Measurements from ENCODE around the gene LRRC71. TPM values are rescaled to one million over a fixed set of nuclear protein-coding genes. Genes with fewer than 3 reads are reported as not detected.

Gene LRRC71
- total RNA-seq, 2 experiments from 2014 or later, result not detected

DNA sequence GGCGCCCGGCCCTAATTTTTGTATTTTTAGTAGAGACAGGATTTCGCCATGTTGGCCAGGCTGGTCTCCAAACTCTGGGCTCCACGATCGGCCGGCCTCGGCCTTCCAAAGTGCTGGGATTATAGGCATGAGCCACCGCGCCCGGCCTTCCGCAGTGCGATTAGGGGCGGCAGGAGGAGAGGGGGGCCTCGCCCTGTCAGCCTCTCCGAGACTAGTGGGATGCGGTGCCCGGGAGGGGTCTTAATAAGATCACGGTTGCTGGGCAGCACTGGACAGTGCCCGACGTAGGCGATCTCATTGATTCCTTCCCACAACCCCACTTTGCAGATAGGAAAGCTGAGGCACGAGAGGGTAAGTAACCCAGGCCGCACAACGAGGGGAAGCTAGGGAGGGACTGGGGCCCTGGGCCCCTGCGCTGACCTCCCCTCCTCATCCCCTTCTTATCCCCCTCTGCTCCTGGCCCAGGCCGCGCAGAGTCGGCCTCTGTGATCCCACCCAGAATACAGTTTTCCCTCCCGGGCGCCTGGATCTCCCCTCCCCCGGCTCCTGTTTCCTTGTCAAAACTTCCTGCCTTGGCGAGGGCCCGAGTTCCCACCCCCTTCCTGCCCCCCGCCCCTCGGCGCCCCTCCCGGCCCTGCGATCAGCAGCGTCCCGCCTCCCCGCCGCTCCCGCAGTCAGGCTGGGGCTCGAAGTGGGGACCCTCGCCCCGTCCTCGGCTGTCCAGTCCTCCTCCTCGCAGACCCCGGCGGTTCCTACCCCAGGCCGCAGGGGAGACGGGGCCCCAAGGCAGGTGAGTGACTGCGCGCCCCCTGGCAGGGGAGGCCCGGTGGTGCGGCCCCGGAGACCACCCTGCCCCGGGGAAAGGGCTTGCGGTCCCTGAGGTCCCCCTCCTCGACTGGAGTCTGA is 27.1 kb upstream of the LRRC71 start, which contains the start of gene PEAR1:
Gene PEAR1, plus strand, starts transcription at position 671 of the 906 bp plus-strand sequence. CDS start 10,209 bp downstream, outside the sequence.
- POLR2A ChIA-PET, result interaction anchor here (0.7 to 1.4 kb wide), 2 partner anchors 77 to 111 kb away, joined by 4 to 5 read pairs; no protein-coding TSS in a partner anchor
- TF ChIP-seq, protein P1, sequence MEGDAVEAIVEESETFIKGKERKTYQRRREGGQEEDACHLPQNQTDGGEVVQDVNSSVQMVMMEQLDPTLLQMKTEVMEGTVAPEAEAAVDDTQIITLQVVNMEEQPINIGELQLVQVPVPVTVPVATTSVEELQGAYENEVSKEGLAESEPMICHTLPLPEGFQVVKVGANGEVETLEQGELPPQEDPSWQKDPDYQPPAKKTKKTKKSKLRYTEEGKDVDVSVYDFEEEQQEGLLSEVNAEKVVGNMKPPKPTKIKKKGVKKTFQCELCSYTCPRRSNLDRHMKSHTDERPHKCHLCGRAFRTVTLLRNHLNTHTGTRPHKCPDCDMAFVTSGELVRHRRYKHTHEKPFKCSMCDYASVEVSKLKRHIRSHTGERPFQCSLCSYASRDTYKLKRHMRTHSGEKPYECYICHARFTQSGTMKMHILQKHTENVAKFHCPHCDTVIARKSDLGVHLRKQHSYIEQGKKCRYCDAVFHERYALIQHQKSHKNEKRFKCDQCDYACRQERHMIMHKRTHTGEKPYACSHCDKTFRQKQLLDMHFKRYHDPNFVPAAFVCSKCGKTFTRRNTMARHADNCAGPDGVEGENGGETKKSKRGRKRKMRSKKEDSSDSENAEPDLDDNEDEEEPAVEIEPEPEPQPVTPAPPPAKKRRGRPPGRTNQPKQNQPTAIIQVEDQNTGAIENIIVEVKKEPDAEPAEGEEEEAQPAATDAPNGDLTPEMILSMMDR (IDR thresholded peaks at IDR 0.05), result no peak
- Mint-ChIP-seq H3K4me3 (peak within 1 kb of the TSS; percentile 82), H3K27ac (no peak within 1 kb of the TSS), H3K4me1 (ENCODE audit: low read depth) (peaks cover 17% of the 10 kb centered on the region), H3K9me3 (no peaks in the 10 kb centered on the region), H3K27me3 (peaks cover 78% of the 10 kb centered on the region), H3K36me3 (ENCODE audit: low read depth) (no peaks in the 10 kb centered on the region)
- intact Hi-C loops (cut with DNase I, micrococcal nuclease), result loop anchor here (2.0 to 5.0 kb wide), 3 partner anchors 34 to 69 kb away; no protein-coding TSS in a partner anchor
- ATAC-seq (ENCODE audit: poor library complexity) (no peak), DNase-seq (peak in 4 of 14 experiments; percentile 6 to 37 (median 23))
- Histone ChIP-seq H3K4me1 (ENCODE audit: insufficient read depth, low read length) (peaks cover 33% of the 10 kb centered on the region), H3K4me3 (ENCODE audit: low read length) (peak within 1 kb of the TSS; percentile 42), H3K9me3 (ENCODE audit: control insufficient read depth in 1 of 2, insufficient read depth in 1 of 2, low read length in 2 of 2) (peaks cover 0 to 13% of the 10 kb centered on the region in 2 experiments), H3K36me3 (ENCODE audit: insufficient read depth, low read length) (no peaks in the 10 kb centered on the region), H3K27ac (ENCODE audit: low read depth in 1 of 2, low read length in 2 of 2) (no peak within 1 kb of the TSS), H3K27me3 (ENCODE audit: control insufficient read depth in 1 of 2, insufficient read depth in 2 of 2, low read length in 2 of 2) (peaks cover 31 to 43% of the 10 kb centered on the region in 2 experiments)
- CTCF ChIA-PET, result interaction anchor here (0.5 to 1.9 kb wide), 5 partner anchors 34 to 180 kb away, joined by 3 to 11 read pairs (median 3); no protein-coding TSS in a partner anchor

DNA sequence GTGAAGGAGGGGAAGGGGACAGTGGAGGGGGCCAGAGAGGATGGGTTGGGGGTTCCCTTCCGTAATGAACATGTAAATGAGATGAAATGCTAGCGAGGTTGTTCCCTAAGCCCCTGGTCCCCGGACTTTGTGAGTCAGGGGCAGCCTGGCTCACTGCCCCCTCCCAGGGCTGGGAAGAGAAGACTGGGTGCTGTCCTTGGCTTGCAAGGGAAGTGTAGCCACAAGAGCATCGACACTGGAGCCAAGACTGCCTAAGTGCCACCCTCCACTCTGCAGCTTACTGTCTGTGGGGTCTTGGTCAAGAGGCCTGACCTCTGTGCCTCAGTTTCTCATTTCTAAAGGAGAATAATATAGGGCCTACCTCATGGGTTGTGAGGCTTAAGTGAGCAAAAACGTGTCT is 26.4 kb upstream of the LRRC71 start:
- no peak for ATAC-seq (ENCODE audit: poor library complexity)
- intact Hi-C loops (cut with DNase I, micrococcal nuclease), result loop anchor here (5.0 kb wide), 2 partner anchors 57 to 68 kb away; no protein-coding TSS in a partner anchor
- TF ChIP-seq, protein P1 (IDR thresholded peaks at IDR 0.05), result no peak
- Histone ChIP-seq H3K4me1 (ENCODE audit: insufficient read depth, low read length) (peaks cover 33% of the 10 kb centered on the region), H3K27me3 (ENCODE audit: control insufficient read depth in 1 of 2, insufficient read depth in 2 of 2, low read length in 2 of 2) (peaks cover 31 to 38% of the 10 kb centered on the region in 2 experiments), H3K4me3 (ENCODE audit: low read length) (no peak overlapping the region), H3K36me3 (ENCODE audit: insufficient read depth, low read length) (no peaks in the 10 kb centered on the region), H3K9me3 (ENCODE audit: control insufficient read depth in 1 of 2, insufficient read depth in 1 of 2, low read length in 2 of 2) (peaks cover 0 to 13% of the 10 kb centered on the region in 2 experiments), H3K27ac (ENCODE audit: low read depth in 1 of 2, low read length in 2 of 2) (no peak overlapping the region)
- Mint-ChIP-seq H3K4me1 (ENCODE audit: low read depth) (peaks cover 19% of the 10 kb centered on the region), H3K27ac (no peak overlapping the region), H3K4me3 (peak overlapping the region; percentile 22), H3K9me3 (no peaks in the 10 kb centered on the region), H3K36me3 (ENCODE audit: low read depth) (no peaks in the 10 kb centered on the region), H3K27me3 (peaks cover 79% of the 10 kb centered on the region)
- POLR2A ChIA-PET, result no interaction called here
- DNase-seq, result no peak
- CTCF ChIA-PET, result no interaction called here

DNA sequence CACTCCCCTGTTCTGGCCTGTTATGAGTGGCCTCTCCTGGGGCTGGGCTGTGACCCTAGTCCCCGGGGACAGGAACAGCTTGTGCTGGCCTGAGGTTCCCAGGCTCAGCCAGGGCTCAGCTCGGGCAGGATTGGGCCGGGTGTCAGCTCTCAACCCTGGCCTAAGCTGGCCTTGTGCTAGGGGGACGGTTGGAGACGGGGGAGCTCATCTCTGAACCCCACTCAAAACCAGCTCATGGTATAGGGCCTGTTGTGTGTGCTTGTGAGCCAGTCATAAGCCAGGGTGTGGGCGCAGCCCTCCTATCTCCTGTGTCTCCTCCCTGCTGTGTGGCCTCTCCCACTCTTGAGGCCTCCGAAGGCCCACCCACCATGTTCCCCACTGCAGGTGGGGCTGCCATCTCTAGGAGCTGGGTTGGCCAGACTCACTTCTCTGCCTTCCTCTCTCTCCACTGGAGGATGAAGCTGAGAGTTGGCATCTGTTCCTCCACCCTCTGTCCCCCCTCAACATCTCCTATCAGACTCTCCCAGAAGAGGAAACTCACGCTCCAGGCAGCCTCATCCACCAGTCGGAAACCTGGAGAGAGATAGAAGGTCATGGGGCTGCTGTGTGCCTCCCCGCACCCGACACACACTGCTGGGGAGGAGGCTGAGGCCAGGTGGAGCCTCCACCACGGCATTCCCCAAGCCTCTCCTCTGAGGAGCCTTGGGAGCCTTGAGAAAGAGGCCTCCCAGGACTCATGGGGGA is 25.5 kb upstream of the LRRC71 start:
- H3K27ac Mint-ChIP-seq, result no peak overlapping the region
- Histone ChIP-seq H3K27me3 (ENCODE audit: control insufficient read depth in 1 of 2, insufficient read depth in 2 of 2, low read length in 2 of 2) (peaks cover 29 to 38% of the 10 kb centered on the region in 2 experiments), H3K4me3 (ENCODE audit: low read length) (no peak overlapping the region), H3K27ac (ENCODE audit: low read depth in 1 of 2, low read length in 2 of 2) (no peak overlapping the region), H3K9me3 (ENCODE audit: control insufficient read depth in 1 of 2, insufficient read depth in 1 of 2, low read length in 2 of 2) (peaks cover 0 to 13% of the 10 kb centered on the region in 2 experiments), H3K36me3 (ENCODE audit: insufficient read depth, low read length) (no peaks in the 10 kb centered on the region), H3K4me1 (ENCODE audit: insufficient read depth, low read length) (peaks cover 33% of the 10 kb centered on the region)
- POLR2A ChIA-PET, result interaction anchor here (0.8 kb wide), 1 partner anchor 75 kb away, joined by 3 read pairs; no protein-coding TSS in a partner anchor
- intact Hi-C loops (cut with DNase I, micrococcal nuclease), result loop anchor here (5.0 kb wide), 2 partner anchors 58 to 67 kb away; no protein-coding TSS in a partner anchor
- no peaks in the 10 kb centered on the region for H3K9me3 Mint-ChIP-seq
- CTCF ChIA-PET, result no interaction called here
- no peak for ATAC-seq (ENCODE audit: poor library complexity)
- peak overlapping the region; percentile 23 for H3K4me3 Mint-ChIP-seq
- peaks cover 19% of the 10 kb centered on the region for H3K4me1 Mint-ChIP-seq (ENCODE audit: low read depth)
- TF ChIP-seq, protein P1 (IDR thresholded peaks at IDR 0.05), result no peak
- DNase-seq, result no peak
- H3K27me3 Mint-ChIP-seq, result peaks cover 75% of the 10 kb centered on the region
- H3K36me3 Mint-ChIP-seq (ENCODE audit: low read depth), result no peaks in the 10 kb centered on the region
